Renal cortex interstitium (tissue), 11 donors: ENCODE results near the gene PIF1. TPM values are rescaled to one million over a fixed set of nuclear protein-coding genes. Genes with fewer than 3 reads are reported as not detected.
A peak's percentile ranks its signal among the peaks of the same experiment; 100 is the strongest.

Experiments
- DNase-seq, 11 donors: peaks; one replicate each; pipeline ENCODE4 v3.0.0-alpha.2; 2013; ENCODE audit warnings: low read depth in 9 of 11, low spot score in 4 of 11; ENCODE audit errors: extremely low read depth in 1 of 11
- polyA plus RNA-seq, 3 donors: library from polyadenylated mRNA; unstranded; fragments of 120-200 nt; gene quantifications; one replicate each; pipeline ENCODE4 v1.2.1, GENCODE V29; 2013; ENCODE audit not compliant: insufficient read length in 3 of 3

PIF1 gene
- polyA plus RNA-seq, 3 donors: 11.6 to 17.4 (median 12.7) TPM

GRCh38 chr15:64850778-64851502 is 25.5 kb upstream of the PIF1 start:
- no peak for DNase-seq

GRCh38 chr15:64847876-64848716 is 22.6 kb upstream of the PIF1 start:
- no peak for DNase-seq

- no peak for DNase-seq
These were observed 22.0 kb upstream of the PIF1 start for GRCh38 chr15:64847448-64847847.

- no peak for DNase-seq
These were observed 21.6 kb upstream of the PIF1 start for GRCh38 chr15:64847016-64847415.

- no peak for DNase-seq
These were observed 20.6 kb upstream of the PIF1 start for GRCh38 chr15:64845831-64846595.

GRCh38 chr15:64845183-64845611 is 19.8 kb upstream of the PIF1 start:
- peak in 1 of 11 donors; percentile 57 for DNase-seq

GRCh38 chr15:64844576-64845145 is 19.2 kb upstream of the PIF1 start:
- DNase-seq: no peak

GRCh38 chr15:64843991-64844390 is 18.5 kb upstream of the PIF1 start:
- DNase-seq: no peak

- no peak for DNase-seq
These were observed 17.6 kb upstream of the PIF1 start for GRCh38 chr15:64842986-64843561.

- DNase-seq: no peak
These were observed 16.9 kb upstream of the PIF1 start for GRCh38 chr15:64842096-64842939.

GRCh38 chr15:64841344-64842095 is 16.1 kb upstream of the PIF1 start, which contains the start of gene PLEKHO2:
PLEKHO2 (plus strand) TSS chr15:64841915; CDS start chr15:64842017, 102 bp downstream.
- peak; percentile 82 to 96 (median 94) for DNase-seq

- DNase-seq: no peak
These were observed 15.6 kb upstream of the PIF1 start for GRCh38 chr15:64841060-64841343.

GRCh38 chr15:64837502-64837901 is 12.1 kb upstream of the PIF1 start:
- DNase-seq: no peak

- DNase-seq: no peak
These were observed 10.6 kb upstream of the PIF1 start for GRCh38 chr15:64836023-64836536.

GRCh38 chr15:64833690-64834089 is 8.2 kb upstream of the PIF1 start:
- DNase-seq: no peak

- DNase-seq: no peak
These were observed 3.5 kb upstream of the PIF1 start for GRCh38 chr15:64828985-64829384.

GRCh38 chr15:64824929-64825430 is 467 bp downstream of the PIF1 start:
- no peak for DNase-seq
